Brain pericyte (primary cell): ENCODE measurements around the gene NUMBL.
"Not testable (repeated sequence)": the region's sequence is repeated elsewhere in the genome, so short reads cannot be mapped to it uniquely, and the experiment has no call there.

Experiments
- DNase-seq: peaks from one replicate; pipeline ENCODE4 v3.0.0-alpha.2; 2012; ENCODE audit warnings: low read depth, low spot score

NUMBL gene

DNA sequence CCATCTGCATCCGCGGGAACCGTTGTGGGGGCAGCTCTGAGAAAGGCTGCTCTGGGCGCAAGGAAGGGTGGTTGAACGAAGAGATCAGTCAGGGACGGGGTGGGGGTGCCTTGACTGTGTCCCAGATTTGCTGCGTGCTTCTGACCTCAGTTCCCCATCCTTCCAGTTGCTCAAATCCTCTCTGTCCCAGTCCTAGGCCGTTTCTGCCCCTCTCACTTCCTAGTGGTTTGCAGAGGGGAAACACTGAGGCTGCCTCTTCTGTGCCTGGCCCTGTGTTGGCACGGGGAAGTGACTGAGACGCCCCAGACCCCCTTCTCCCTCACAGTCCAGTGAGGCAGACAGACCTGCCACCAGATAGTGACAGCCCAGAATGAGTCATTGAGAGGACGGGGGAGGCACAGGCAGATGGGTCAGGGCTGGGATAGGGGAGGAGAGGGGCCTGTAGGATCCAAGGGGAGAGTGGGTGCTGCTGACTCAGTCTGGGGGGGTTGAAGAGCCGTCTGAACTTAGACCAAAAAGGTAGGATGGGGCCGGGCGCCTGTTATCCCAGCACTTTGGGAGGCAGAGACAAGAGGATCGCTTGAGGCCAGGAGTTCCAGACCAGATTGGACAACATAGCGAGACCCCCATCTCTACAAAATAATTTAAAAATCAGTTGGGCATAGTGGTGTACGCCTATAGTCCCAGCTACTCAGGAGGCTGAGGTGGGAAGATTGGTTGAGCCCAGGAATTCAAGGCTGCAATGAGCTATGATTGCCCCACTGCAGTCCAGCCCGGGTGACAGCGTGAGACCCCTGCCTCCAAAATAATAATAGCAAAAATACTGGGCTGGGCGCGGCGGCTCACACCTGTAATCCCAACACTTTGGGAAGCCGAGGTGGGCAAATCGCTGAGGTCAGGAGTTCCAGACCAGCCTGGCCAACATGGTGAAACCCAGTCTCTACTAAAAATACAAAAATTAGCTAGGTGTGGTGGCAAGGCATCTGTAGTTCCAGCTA lies 26.5 kb downstream of the NUMBL start:
- no peak for DNase-seq

- DNase-seq: peak; percentile 68
Observed at GRCh38 chr19:40662925-40663694, 27.3 kb downstream of the NUMBL start.

DNA sequence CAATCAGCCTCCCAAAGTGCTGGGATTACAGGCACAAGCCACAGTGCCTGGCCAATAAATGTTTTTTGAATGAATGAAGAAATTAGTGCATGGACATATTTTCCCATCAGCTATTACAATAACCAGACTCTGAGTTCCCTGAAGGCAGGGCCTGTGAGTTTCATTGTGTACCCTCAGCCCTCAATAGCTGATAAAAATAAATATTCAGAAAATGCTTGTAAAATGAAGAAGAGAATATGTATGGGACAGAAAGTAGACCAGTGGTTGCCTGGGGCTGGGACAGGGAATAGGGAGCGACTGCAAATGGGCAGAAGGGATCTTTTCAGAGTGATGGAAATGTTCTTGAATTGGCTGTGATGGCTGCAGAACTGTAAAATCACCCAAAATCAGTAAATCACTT lies 28.8 kb downstream of the NUMBL start:
- no peak for DNase-seq

- DNase-seq: no peak
Observed at GRCh38 chr19:40659566-40659965, 30.9 kb downstream of the NUMBL start.

- no peak for DNase-seq
Observed at GRCh38 chr19:40659116-40659515, 31.3 kb downstream of the NUMBL start.

GRCh38 chr19:40658031-40658430 lies 32.4 kb downstream of the NUMBL start:
- DNase-seq: no peak

DNA sequence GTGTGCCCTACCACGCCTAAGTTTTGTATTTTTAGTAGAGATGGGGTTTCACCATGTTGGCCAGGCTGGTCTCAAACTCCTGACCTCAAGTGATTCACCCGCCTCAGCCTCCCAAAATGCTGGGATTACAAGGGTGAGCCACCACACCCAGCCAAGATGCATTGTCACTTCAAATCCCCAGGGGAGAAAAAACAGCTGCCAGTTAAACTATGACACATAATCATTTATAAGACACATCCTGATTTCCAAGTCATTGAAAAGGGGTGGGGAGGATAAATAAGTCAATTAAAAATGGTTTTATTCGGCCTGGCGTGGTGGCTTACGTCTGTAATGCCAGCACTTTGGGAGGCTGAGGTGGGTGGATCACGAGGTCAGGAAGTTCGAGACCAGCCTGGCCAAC lies 34.8 kb downstream of the NUMBL start:
- not testable (repeated sequence) for DNase-seq

DNA sequence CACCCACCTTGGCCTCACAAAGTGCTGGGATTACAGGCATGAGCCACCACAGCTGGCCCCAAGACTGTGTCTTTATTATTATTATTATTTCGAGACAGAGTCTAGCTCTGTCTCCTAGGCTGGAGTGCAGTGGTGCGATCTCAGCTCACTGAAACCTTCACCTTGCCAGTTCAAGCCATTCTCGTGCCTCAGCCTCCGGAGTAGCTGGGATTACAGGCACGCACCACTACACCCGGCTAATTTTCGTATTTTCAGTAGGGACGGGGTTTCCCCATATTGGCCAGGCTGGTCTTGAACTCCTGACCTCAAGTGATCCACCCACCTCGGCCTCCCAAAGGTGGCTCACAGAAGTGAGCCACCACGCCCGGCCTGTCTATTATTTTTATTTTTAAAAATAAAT lies 38.1 kb downstream of the NUMBL start:
- not testable (repeated sequence) for DNase-seq

- DNase-seq: no peak
Observed at GRCh38 chr19:40650749-40651305, 39.6 kb downstream of the NUMBL start.

DNA sequence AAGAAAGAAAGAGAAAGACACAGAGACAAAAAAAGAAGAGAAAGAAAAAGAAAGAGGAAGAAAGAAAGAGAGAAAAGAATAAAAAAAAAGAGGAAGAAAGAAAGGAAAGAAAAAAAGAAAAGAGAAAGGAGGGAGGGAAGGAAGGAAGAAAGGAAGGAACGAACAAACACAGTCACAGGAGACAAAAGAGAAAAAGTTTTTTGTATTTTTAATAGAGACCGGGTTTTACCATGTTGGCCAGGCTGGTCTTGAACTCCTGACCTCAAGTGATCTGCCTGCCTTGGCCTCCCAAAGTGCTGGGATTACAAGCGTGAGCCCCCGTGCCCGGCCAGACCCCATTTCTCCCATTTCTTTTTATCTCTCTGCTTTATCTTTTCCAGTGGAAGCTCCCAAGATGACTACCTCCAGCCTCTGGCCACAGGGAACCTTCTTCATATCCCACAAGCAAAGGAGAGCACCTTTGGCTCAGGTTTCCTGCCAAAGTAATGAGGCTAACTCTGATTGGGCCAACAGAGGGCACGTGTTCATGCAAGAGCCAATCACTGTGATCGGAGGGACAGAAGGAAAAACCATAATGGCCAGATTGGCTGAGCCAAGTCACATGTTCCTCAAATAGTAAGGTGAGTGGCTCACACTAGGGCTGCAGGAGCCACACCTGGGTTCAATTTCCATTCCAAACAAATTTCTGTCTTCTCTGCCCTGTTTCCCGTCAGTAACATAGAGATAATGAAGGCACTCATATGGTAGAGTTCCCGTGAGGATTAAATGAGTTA lies 40.4 kb downstream of the NUMBL start:
- DNase-seq: not testable (repeated sequence)

GRCh38 chr19:40646743-40647254 lies 43.7 kb downstream of the NUMBL start:
- DNase-seq: no peak

DNA sequence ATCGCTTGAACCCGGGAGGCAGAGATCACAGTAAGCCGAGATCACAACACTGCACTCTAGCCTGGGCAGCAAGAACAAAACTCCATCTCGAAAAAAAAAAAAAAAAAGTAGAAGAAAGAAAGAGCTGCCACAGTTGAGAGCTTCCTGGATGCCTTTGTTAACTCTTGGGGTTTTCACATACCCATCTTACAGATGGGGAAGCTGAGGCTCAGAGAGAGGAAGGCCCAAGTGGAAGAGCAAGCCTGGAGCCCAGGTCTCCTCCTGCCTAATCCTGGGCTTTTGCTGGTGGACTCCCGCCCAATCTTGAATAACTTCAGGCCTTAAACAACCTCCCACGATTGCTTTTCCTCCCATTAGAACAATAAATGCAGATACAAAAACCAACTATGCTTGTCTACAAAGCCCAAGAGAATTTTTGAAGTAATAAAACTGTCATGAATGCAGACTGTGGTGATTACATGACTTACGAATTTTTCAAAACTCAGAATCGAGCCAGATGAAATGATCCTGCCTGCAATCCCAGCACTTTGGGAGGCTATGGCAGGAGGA lies 47.6 kb downstream of the NUMBL start:
- no peak for DNase-seq

GRCh38 chr19:40642051-40642706 lies 48.3 kb downstream of the NUMBL start:
- DNase-seq: no peak

- DNase-seq: no peak
Observed at GRCh38 chr19:40641281-40641680, 49.2 kb downstream of the NUMBL start.

- no peak for DNase-seq
Observed at GRCh38 chr19:40640744-40641143, 49.7 kb downstream of the NUMBL start.

DNA sequence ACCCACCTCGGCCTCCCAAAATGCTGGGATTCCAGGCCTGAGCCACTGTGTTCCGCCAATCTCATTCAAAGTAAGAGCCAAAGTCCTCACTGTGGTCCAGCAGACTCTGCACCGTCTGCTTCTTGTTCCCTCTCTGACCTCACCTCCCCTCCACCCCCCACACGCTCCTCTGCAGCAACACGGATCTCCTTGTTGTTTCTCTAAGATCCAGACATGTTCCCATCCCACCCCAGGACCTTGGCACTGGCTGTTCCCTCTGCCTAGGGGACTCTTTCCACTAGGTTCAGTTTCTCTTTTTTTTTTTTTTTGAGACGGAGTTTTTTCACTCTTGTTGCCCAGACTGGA lies 50.8 kb downstream of the NUMBL start:
- no peak for DNase-seq

DNA sequence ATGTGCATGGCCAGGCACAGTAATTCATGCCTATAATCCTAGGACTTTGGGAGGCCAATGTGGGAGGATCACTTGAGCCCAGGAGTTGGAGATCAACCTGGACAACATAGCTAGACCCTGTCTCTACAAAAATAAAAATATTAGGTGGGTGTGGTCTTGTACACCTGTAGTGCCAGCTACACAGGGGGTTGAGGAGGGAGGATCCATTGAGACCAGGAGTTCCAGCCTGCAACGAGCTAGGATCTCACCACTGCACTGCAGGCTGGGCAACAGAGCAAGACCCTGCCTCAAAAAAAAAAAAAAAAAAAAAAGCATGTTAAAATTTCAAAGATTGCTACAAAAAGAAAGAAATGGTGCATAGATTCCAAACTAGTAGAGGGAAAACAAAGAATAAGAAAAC lies 52.1 kb downstream of the NUMBL start:
- DNase-seq: no peak

GRCh38 chr19:40633207-40633606 lies 57.2 kb downstream of the NUMBL start:
- DNase-seq: no peak

DNA sequence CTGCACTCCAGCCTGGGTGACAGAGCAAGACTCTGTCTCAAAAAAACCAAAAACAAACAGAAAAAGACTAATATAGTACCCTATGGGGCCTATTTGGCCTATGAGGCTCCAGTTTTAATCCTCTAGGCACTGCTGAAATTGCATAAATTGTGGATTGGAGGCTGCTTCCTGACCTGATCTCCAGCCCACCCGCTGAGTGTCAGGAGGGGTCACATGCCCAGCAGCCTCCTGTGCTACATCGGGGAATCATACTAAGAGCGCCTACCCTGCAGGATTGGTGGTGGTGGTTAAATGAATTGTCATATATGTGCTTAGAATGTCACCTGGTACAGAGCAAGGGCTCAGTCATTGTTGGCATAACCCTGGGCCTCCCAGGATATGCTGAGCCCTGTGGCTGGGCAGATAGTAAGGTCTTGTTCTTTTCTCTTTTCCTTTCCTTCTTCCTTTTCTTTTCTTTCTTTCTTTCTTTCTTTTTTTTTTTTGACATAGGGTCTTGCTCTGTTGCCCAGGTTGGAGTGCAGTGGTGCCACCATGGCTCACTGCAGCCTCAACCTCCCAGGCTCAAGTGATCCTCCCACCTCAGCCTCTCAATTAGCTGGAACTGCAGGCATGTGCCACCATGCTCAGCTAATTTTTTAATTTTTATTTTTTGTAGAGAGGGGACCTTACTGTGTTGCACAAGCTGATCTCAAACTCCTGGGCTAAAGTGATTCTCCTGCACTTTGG lies 58.0 kb downstream of the NUMBL start:
- DNase-seq: no peak
